ENCODE data around the gene LHFPL2.

GRCh38 chr5:78534905-78535200, 113.7 kb downstream of the LHFPL2 start:
- TF ChIP-seq CTCF (IDR thresholded peaks at IDR 0.05) (no peak), EP300 (IDR thresholded peaks at IDR 0.05) (no peak)

Data from suprapubic skin (tissue), 3 donors.